HG03442 (cell line): ENCODE data around the gene CLDN19.
"Not testable (repeated sequence)": the region's sequence is repeated elsewhere in the genome, so short reads cannot be mapped to it uniquely, and the experiment has no call there.

Source experiments
- ATAC-seq: cut with Tn5 transposase; IDR thresholded peaks from one replicate; pipeline ENCODE4 v1.9.1; 2021; ENCODE audit warnings: mild to moderate bottlenecking, moderate library complexity; ENCODE audit not compliant: unreplicated experiment

Gene CLDN19

GRCh38 chr1:42713293-42713692 is 26.7 kb downstream of the CLDN19 start:
- no peak for ATAC-seq

GRCh38 chr1:42712808-42713207 is 27.2 kb downstream of the CLDN19 start:
- ATAC-seq, result not testable (repeated sequence)

DNA sequence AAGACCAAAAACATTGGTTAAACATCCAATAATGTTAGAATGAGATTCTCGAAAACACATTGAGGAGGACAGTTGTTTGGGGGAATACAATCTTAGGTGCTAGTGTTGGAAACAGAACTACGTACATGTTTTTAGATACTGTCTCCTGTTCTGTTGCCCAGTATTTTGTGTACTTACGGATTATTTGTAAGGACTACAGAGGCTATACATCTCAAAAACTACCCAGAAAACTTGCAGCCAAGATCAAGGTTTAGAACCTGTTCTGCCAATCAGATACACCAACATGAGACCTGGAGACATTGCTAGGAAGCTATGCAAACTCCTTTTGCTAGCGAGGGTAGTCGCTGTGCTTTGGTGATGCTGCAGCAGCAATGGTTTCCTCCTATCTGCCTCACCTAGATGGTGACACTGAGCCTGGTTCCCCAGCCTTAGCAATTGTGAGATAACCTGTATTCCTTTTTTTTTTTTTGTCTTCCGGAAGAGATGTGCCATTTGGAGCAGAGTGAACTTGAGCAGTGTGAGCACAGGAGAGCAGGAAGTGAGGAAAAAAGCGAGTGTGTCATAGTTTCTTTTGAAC is 36.1 kb downstream of the CLDN19 start:
- no peak for ATAC-seq

GRCh38 chr1:42700006-42700405 is 40.0 kb downstream of the CLDN19 start:
- no peak for ATAC-seq

- no peak for ATAC-seq
Measured at GRCh38 chr1:42698081-42698813, 41.8 kb downstream of the CLDN19 start.

DNA sequence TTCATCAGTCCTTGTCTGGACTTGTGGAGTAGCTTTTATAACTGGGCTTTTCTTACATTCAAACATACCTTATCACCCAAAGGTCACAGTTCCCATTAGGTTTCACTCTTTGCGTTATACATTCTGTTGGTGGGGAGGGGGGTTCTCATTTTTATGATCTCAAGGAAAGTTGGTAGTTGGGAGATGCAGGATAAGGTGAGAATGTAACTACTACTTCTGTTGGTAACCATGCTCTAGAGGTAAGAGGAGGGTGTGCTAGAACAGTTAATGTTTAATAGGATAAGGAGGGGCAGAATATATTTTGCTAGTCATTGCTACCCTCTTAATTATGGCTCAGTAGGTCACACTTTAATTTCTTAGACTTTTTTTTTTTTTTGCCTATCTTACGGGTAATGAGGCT is 47.1 kb downstream of the CLDN19 start:
- ATAC-seq, result no peak

DNA sequence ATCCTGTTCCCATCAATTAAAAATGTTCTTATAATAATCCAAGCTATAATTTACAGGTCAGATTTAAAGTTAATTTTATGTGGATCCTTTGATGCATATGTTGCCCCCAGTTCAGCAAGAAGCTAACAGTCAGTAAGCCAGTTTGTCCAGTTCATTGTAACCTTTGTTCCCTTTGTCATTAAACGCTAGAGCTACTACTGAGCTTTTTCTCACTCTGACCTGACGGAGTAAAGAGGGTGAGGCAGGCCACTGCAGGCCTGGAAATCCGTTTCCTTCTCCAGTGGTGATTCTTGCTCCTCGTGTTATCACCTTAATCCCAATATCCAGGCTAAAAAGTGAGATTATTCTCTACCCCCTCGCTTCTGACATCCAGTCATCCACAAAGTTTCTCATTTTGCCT is 47.6 kb downstream of the CLDN19 start:
- no peak for ATAC-seq

GRCh38 chr1:42691157-42691498 is 48.9 kb downstream of the CLDN19 start:
- no peak for ATAC-seq

GRCh38 chr1:42690477-42691156 is 49.4 kb downstream of the CLDN19 start:
- no peak for ATAC-seq

GRCh38 chr1:42689912-42690311 is 50.1 kb downstream of the CLDN19 start:
- no peak for ATAC-seq

GRCh38 chr1:42686418-42686817 is 53.6 kb downstream of the CLDN19 start:
- ATAC-seq, result no peak

GRCh38 chr1:42684139-42684538 is 55.9 kb downstream of the CLDN19 start:
- no peak for ATAC-seq
